Suprapubic skin (tissue), 3 donors: ENCODE measurements around the gene HERC5.

ENCODE experiments used
- CTCF ChIP-seq, 2 donors: fragments of 200-600 bp in 1 of 2; fragments of 450-650 bp in 1 of 2; sonication (generic) in 1 of 2; IDR thresholded peaks; one replicate each; pipeline ENCODE4 v1.5.1; 2016 to 2019; ENCODE audit warnings: antibody characterized with exemption in 2 of 2, mild to moderate bottlenecking in 1 of 2, moderate library complexity in 1 of 2
- EP300 ChIP-seq: sonication (generic); formaldehyde crosslinking; IDR thresholded peaks from one replicate; pipeline ENCODE4 v1.6.1; 2017; ENCODE audit warnings: antibody characterized with exemption
- POLR2A ChIP-seq, 2 donors: fragments of 450-650 bp; IDR thresholded peaks; one replicate each; pipeline ENCODE4 v1.6.1; 2017; ENCODE audit warnings: antibody characterized with exemption in 2 of 2, mild to moderate bottlenecking in 2 of 2, moderate library complexity in 2 of 2

- TF ChIP-seq CTCF (IDR thresholded peaks at IDR 0.05) (no peak), POLR2A (IDR thresholded peaks at IDR 0.05) (no peak), EP300 (no peak)
These were observed 45.3 kb upstream of the HERC5 start for GRCh38 chr4:88411491-88412096.
